Esophagus squamous epithelium (tissue), 5 donors: ENCODE data around the gene SLC9A9. TPM values are rescaled to one million over a fixed set of nuclear protein-coding genes. Genes with fewer than 3 reads are reported as not detected.

Experiments used
- DNase-seq: peaks from one replicate; lab custom pipeline; 2025; lab: John Stamatoyannopoulos, UW
- H3K27ac ChIP-seq, 4 donors: fragments of 200-600 bp; sonication (generic); one replicate each; pipeline ENCODE4 v1.5.1; 2016 to 2019; ENCODE audit warnings: mild to moderate bottlenecking in 1 of 4
- H3K27me3 ChIP-seq, 4 donors: fragments of 200-600 bp; sonication (generic); 1 replicate in 3 of 4; 2 replicates in 1 of 4; pipeline versions ENCODE4 v1.5.1 to v1.6.0; 2017 to 2021; ENCODE audit warnings: antibody characterized with exemption in 1 of 4
- H3K36me3 ChIP-seq, 3 donors: fragments of 200-600 bp; sonication (generic); one replicate each; pipeline ENCODE4 v1.5.1; 2016 to 2019
- H3K4me1 ChIP-seq, 3 donors: fragments of 200-600 bp; sonication (generic); one replicate each; pipeline ENCODE4 v1.5.1; 2017 to 2019
- H3K4me3 ChIP-seq, 4 donors: fragments of 200-600 bp; sonication (generic); 1 replicate in 3 of 4; 2 replicates in 1 of 4; pipeline ENCODE4 v1.5.1; 2016 to 2019; ENCODE audit warnings: mild to moderate bottlenecking in 2 of 4, moderate library complexity in 1 of 4
- H3K9me3 ChIP-seq, 3 donors: fragments of 200-600 bp; sonication (generic); one replicate each; pipeline ENCODE4 v1.5.1; 2016 to 2019
- POLR2A ChIP-seq, 4 donors: fragments of 450-650 bp; IDR thresholded peaks; one replicate each; pipeline ENCODE4 v1.6.1; 2017; ENCODE audit warnings: antibody characterized with exemption in 4 of 4, mild to moderate bottlenecking in 4 of 4, moderate library complexity in 3 of 4
- WGBS, 2 donors: methylation state at CpG; one replicate each; pipeline ENCODE4 v1.1.5; 2018; 5-methylcytosine and 5-hydroxymethylcytosine counted together
- intact Hi-C: fragments of 100-400 bp; cut with DNase I; formaldehyde crosslinking; loops from one replicate; pipeline ENCODE4 v1.15.0; 2022
- total RNA-seq, 4 donors: library from RNA; depleted of rRNA; stranded (reverse); fragments of >200 nt; gene quantifications; one replicate each; pipeline ENCODE4 v1.1.0, GENCODE V29; 2016
- TF ChIP-seq, protein P1 (sequence below), 6 experiments: fragments of 450-650 bp in 4 of 6; fragments of 200-600 bp in 2 of 6; sonication (generic) in 2 of 6; IDR thresholded peaks; one replicate each; pipeline ENCODE4 v1.5.1; 2016 to 2019; ENCODE audit warnings: antibody characterized with exemption in 6 of 6, mild to moderate bottlenecking in 4 of 6, moderate library complexity in 4 of 6
- donor health status: DM: yes; HTN: yes; CAD: no.

Gene SLC9A9
- total RNA-seq, 4 donors from 2014 or later, result 11.2 to 22.3 (median 18.9) TPM

DNA sequence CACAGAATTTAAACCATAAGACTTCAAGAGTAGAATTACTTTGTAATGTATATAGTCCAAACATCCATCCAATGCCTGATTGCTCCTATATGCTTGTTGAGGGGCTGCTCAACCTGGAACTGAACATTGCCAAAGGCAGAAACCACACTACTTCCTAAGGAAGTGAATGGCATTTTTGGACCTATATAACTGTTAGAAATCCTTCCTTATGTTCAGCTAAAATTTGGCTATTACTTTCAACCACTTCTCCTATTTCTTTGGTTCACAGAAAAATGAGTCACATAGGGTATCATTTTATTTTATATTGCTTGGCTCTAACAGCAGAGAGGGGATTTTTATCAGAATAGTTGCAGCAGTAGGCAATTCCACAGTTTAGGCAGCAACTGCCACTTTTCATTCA, 342.1 kb downstream of the SLC9A9 start:
- Histone ChIP-seq H3K4me1 (no peaks in the 10 kb centered on the region), H3K36me3 (no peaks in the 10 kb centered on the region), H3K4me3 (no peak overlapping the region), H3K27ac (no peak overlapping the region), H3K27me3 (no peaks in the 10 kb centered on the region), H3K9me3 (no peaks in the 10 kb centered on the region)
- intact Hi-C loops, result no loop called here
- no peak for DNase-seq
- TF ChIP-seq, protein P1, sequence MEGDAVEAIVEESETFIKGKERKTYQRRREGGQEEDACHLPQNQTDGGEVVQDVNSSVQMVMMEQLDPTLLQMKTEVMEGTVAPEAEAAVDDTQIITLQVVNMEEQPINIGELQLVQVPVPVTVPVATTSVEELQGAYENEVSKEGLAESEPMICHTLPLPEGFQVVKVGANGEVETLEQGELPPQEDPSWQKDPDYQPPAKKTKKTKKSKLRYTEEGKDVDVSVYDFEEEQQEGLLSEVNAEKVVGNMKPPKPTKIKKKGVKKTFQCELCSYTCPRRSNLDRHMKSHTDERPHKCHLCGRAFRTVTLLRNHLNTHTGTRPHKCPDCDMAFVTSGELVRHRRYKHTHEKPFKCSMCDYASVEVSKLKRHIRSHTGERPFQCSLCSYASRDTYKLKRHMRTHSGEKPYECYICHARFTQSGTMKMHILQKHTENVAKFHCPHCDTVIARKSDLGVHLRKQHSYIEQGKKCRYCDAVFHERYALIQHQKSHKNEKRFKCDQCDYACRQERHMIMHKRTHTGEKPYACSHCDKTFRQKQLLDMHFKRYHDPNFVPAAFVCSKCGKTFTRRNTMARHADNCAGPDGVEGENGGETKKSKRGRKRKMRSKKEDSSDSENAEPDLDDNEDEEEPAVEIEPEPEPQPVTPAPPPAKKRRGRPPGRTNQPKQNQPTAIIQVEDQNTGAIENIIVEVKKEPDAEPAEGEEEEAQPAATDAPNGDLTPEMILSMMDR (IDR thresholded peaks at IDR 0.05), result no peak
- TF ChIP-seq POLR2A (IDR thresholded peaks at IDR 0.05), result no peak

- H3K36me3 ChIP-seq, result no peaks in the 10 kb centered on the region
- no peaks in the 10 kb centered on the region for H3K27me3 ChIP-seq
- intact Hi-C loops, result no loop called here
- no peak overlapping the region for H3K4me3 ChIP-seq
- no peak for TF ChIP-seq POLR2A (IDR thresholded peaks at IDR 0.05)
- TF ChIP-seq, protein P1 (IDR thresholded peaks at IDR 0.05), result no peak
- H3K4me1 ChIP-seq, result no peaks in the 10 kb centered on the region
- H3K9me3 ChIP-seq, result no peaks in the 10 kb centered on the region
- DNase-seq, result no peak
- no peak overlapping the region for H3K27ac ChIP-seq
- WGBS, 2 donors, result 95 to 98% methylated on average over 4 of the region's 4 CpGs
Observed at GRCh38 chr3:143503325-143503885, 344.9 kb downstream of the SLC9A9 start.

GRCh38 chr3:143502081-143502480, 346.2 kb downstream of the SLC9A9 start:
- WGBS, 2 donors, result 73 to 74% methylated on average over 3 of the region's 3 CpGs
- Histone ChIP-seq H3K36me3 (no peaks in the 10 kb centered on the region), H3K27me3 (no peaks in the 10 kb centered on the region), H3K4me3 (no peak overlapping the region), H3K4me1 (no peaks in the 10 kb centered on the region), H3K9me3 (no peaks in the 10 kb centered on the region), H3K27ac (no peak overlapping the region)
- DNase-seq, result no peak
- intact Hi-C loops, result no loop called here
- TF ChIP-seq POLR2A (IDR thresholded peaks at IDR 0.05), result no peak
- TF ChIP-seq, protein P1 (IDR thresholded peaks at IDR 0.05), result no peak

DNA sequence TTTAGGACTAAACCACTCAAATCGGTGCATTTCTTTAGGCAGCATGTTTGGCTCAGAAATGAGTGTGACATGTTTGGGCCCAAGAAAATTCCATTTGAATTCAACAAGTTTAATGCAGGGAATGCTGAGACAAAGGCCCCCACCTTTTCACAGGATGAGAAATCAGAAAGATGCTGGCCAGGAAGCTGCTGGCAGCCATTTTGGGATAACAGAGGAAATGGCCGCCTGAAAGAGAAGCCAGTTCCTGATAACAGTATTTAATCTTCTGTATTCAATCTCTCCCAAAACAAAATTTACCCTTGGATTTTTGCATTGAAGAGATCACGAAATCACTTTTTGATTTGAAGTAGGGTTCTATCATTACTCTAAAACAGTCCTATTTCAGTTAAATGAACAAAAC, 350.9 kb downstream of the SLC9A9 start:
- Histone ChIP-seq H3K4me3 (no peak overlapping the region), H3K27ac (peak overlapping the region in 2 of 4 donors; percentile 58 to 66), H3K27me3 (no peaks in the 10 kb centered on the region), H3K4me1 (no peaks in the 10 kb centered on the region), H3K9me3 (no peaks in the 10 kb centered on the region), H3K36me3 (peaks cover 0 to 9% (median 0%) of the 10 kb centered on the region in 3 donors)
- TF ChIP-seq POLR2A (IDR thresholded peaks at IDR 0.05), result no peak
- TF ChIP-seq, protein P1 (IDR thresholded peaks at IDR 0.05), result no peak
- 96% methylated on average over 2 to 3 of the region's 3 CpGs for WGBS, 2 donors
- intact Hi-C loops, result no loop called here
- no peak for DNase-seq

DNA sequence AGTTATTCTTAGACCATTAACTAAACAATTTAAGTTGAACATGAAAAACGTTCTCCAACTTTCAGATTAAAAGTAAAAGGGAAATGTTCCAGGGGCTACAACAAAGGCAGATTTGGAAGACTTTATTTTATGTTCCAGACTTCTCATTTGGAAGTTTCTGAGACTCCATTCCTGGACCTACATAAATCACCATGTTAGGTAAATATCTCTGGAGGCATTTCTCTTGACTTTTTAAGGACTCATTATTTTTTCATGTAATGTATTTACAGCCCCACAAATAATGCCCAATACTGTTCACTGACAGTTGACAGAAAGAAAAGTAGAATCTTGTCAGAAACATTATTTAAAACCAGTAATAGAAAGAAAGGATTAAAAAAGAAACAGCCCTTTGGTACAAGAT, 352.1 kb downstream of the SLC9A9 start:
- Histone ChIP-seq H3K27me3 (no peaks in the 10 kb centered on the region), H3K36me3 (peaks cover 0 to 11% (median 0%) of the 10 kb centered on the region in 3 donors), H3K4me1 (no peaks in the 10 kb centered on the region), H3K4me3 (no peak overlapping the region), H3K27ac (peak overlapping the region in 3 of 4 donors; percentile 51 to 66 (median 58)), H3K9me3 (no peaks in the 10 kb centered on the region)
- DNase-seq, result no peak
- WGBS, 2 donors, result 52 to 55% methylated on average over 1 of the region's 1 CpG
- TF ChIP-seq, protein P1 (IDR thresholded peaks at IDR 0.05), result no peak
- TF ChIP-seq POLR2A (IDR thresholded peaks at IDR 0.05), result no peak
- intact Hi-C loops, result no loop called here
